ES-I3 (cell line): ENCODE results near the gene GPR132.
"Not testable (repeated sequence)": the region's sequence is repeated elsewhere in the genome, so short reads cannot be mapped to it uniquely, and the experiment has no call there.

ENCODE experiments used
- H3K36me3 ChIP-seq: 2 replicates; pipeline ENCODE4 v1.6.1; 2013; ENCODE audit warnings: mild to moderate bottlenecking, low read length, control low read depth, moderate library complexity; ENCODE audit not compliant: insufficient read depth
- H3K4me1 ChIP-seq: 2 replicates; pipeline ENCODE4 v1.6.1; 2013; ENCODE audit warnings: mild to moderate bottlenecking, control low read depth, low read length; ENCODE audit not compliant: insufficient read depth
- H3K9ac ChIP-seq: 2 replicates; pipeline ENCODE4 v1.6.1; 2013; ENCODE audit warnings: low read depth, mild to moderate bottlenecking, low read length, moderate library complexity
- H3K9me3 ChIP-seq: 2 replicates; pipeline ENCODE4 v1.6.1; 2013; ENCODE audit warnings: mild to moderate bottlenecking, low read length, moderate library complexity; ENCODE audit not compliant: control insufficient read depth, insufficient read depth

GPR132 gene

GRCh38 chr14:105065280-105066228 lies at the start of gene GPR132:
Gene GPR132 (minus strand): TSS chr14:105065430. CDS start chr14:105055420, 10,010 bp downstream.
- H3K9ac ChIP-seq: no peak within 1 kb of the TSS
- H3K4me1 ChIP-seq: no peaks in the 10 kb centered on the region

GRCh38 chr14:105109243-105109642 lies 44.0 kb upstream of the GPR132 start:
- not testable (repeated sequence) for H3K4me1 ChIP-seq

More at GRCh38 chr14:105065280-105066228, at the start of gene GPR132:
- no peaks in the 10 kb centered on the region for H3K9me3 ChIP-seq
- H3K36me3 ChIP-seq: no peaks in the 10 kb centered on the region

GRCh38 chr14:105108516-105108864 lies 43.3 kb upstream of the GPR132 start:
- Histone ChIP-seq H3K9me3 (0 out of 2 replicates have a peak, but pooled peaks cover 3% of the 10 kb centered on the region), H3K9ac (no peak overlapping the region), H3K36me3 (no peaks in the 10 kb centered on the region), H3K4me1 (no peaks in the 10 kb centered on the region)

More at GRCh38 chr14:105109243-105109642, 44.0 kb upstream of the GPR132 start:
- not testable (repeated sequence) for H3K9me3 ChIP-seq, H3K36me3 ChIP-seq, H3K9ac ChIP-seq

- Histone ChIP-seq H3K4me1 (no peaks in the 10 kb centered on the region), H3K9me3 (0 out of 2 replicates have a peak, but pooled peaks cover 3% of the 10 kb centered on the region), H3K36me3 (no peaks in the 10 kb centered on the region), H3K9ac (no peak overlapping the region)
Measured at GRCh38 chr14:105107781-105108515, 42.7 kb upstream of the GPR132 start.

GRCh38 chr14:105107351-105107750 lies 42.1 kb upstream of the GPR132 start:
- Histone ChIP-seq H3K4me1 (no peaks in the 10 kb centered on the region), H3K9me3 (0 out of 2 replicates have a peak, but pooled peaks cover 3% of the 10 kb centered on the region), H3K9ac (no peak overlapping the region), H3K36me3 (no peaks in the 10 kb centered on the region)

GRCh38 chr14:105105158-105105557 lies 39.9 kb upstream of the GPR132 start:
- no peaks in the 10 kb centered on the region for H3K4me1 ChIP-seq
- no peaks in the 10 kb centered on the region for H3K36me3 ChIP-seq
- 0 out of 2 replicates have a peak, but pooled peaks cover 3% of the 10 kb centered on the region for H3K9me3 ChIP-seq
- no peak overlapping the region for H3K9ac ChIP-seq

GRCh38 chr14:105102893-105103292 lies 37.7 kb upstream of the GPR132 start:
- Histone ChIP-seq H3K9ac (no peak overlapping the region), H3K36me3 (no peaks in the 10 kb centered on the region), H3K4me1 (no peaks in the 10 kb centered on the region), H3K9me3 (no peaks in the 10 kb centered on the region)

- H3K4me1 ChIP-seq: no peaks in the 10 kb centered on the region
- H3K9me3 ChIP-seq: no peaks in the 10 kb centered on the region
- no peaks in the 10 kb centered on the region for H3K36me3 ChIP-seq
- H3K9ac ChIP-seq: no peak overlapping the region
Measured at GRCh38 chr14:105102361-105102870, 37.2 kb upstream of the GPR132 start.

- no peak overlapping the region for H3K9ac ChIP-seq
- H3K9me3 ChIP-seq: no peaks in the 10 kb centered on the region
- H3K36me3 ChIP-seq: no peaks in the 10 kb centered on the region
- no peaks in the 10 kb centered on the region for H3K4me1 ChIP-seq
Measured at GRCh38 chr14:105100910-105101309, 35.7 kb upstream of the GPR132 start.

- Histone ChIP-seq H3K36me3 (no peaks in the 10 kb centered on the region), H3K9me3 (no peaks in the 10 kb centered on the region), H3K4me1 (no peaks in the 10 kb centered on the region), H3K9ac (no peak overlapping the region)
Measured at GRCh38 chr14:105099778-105100177, 34.5 kb upstream of the GPR132 start.

- Histone ChIP-seq H3K9ac (no peak overlapping the region), H3K36me3 (no peaks in the 10 kb centered on the region), H3K4me1 (no peaks in the 10 kb centered on the region; the same call in 1 of the 2 replicates), H3K9me3 (no peaks in the 10 kb centered on the region)
Measured at GRCh38 chr14:105098316-105098715, 33.1 kb upstream of the GPR132 start.

- Histone ChIP-seq H3K9ac (no peak overlapping the region), H3K36me3 (no peaks in the 10 kb centered on the region), H3K9me3 (no peaks in the 10 kb centered on the region), H3K4me1 (no peaks in the 10 kb centered on the region; the same call in 1 of the 2 replicates)
Measured at GRCh38 chr14:105097794-105098127, 32.5 kb upstream of the GPR132 start.

GRCh38 chr14:105096206-105096875 lies 31.1 kb upstream of the GPR132 start:
- no peak overlapping the region for H3K9ac ChIP-seq
- no peaks in the 10 kb centered on the region for H3K36me3 ChIP-seq
- H3K4me1 ChIP-seq: peaks cover 3% of the 10 kb centered on the region; the same call in 1 of the 2 replicates
- H3K9me3 ChIP-seq: no peaks in the 10 kb centered on the region

GRCh38 chr14:105095236-105095805 lies 30.1 kb upstream of the GPR132 start:
- no peaks in the 10 kb centered on the region for H3K36me3 ChIP-seq
- peaks cover 8% of the 10 kb centered on the region; the same call in 1 of the 2 replicates for H3K4me1 ChIP-seq
- H3K9ac ChIP-seq: no peak overlapping the region
- no peaks in the 10 kb centered on the region for H3K9me3 ChIP-seq
